NCI-H82 (cell line): ENCODE data around the gene SNX32.
"Not testable (repeated sequence)": the region's sequence is repeated elsewhere in the genome, so short reads cannot be mapped to it uniquely, and the experiment has no call there.

Experiments
- DNase-seq: peaks from one replicate; lab custom pipeline; 2025; lab: John Stamatoyannopoulos, UW

Gene SNX32

DNA sequence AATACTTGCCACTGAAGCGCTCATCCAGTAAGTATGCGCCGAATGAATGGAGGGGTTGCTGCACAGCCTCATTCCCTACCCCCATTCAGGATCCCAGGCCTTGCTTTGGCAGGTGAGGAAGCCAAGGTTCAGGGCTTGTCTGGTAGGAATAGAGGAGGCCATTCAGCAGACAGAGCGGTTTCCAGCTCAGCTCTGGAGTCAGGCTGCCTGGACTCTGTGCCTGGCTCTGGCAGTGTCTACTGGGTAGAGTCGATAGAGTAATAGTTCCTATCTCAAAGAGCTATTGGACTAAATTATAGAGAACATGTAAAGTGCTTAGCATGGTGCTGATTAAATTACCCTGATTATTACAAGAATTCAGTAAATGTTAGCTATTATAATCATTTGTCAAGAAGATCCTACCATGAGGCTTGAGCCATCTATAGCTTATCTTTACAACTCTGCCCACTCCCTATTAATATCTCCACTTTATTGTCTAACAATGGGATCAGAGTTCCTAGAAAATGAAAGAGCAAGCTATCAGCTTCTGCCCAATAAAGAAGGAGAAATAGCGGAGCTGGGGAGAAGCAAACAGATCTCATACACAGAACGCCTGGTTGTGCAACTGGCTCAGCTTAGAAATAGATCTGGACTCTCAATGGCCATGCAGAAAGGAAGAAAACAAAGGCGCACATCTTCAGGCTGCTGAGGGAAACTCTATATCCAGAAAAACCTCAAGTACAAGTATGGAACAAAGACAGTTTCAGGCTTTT lies 6.6 kb upstream of the SNX32 start:
- no peak for DNase-seq

GRCh38 chr11:65829459-65829858 lies 4.3 kb upstream of the SNX32 start:
- no peak for DNase-seq

GRCh38 chr11:65832231-65832630 lies 1.5 kb upstream of the SNX32 start:
- DNase-seq: not testable (repeated sequence)

DNA sequence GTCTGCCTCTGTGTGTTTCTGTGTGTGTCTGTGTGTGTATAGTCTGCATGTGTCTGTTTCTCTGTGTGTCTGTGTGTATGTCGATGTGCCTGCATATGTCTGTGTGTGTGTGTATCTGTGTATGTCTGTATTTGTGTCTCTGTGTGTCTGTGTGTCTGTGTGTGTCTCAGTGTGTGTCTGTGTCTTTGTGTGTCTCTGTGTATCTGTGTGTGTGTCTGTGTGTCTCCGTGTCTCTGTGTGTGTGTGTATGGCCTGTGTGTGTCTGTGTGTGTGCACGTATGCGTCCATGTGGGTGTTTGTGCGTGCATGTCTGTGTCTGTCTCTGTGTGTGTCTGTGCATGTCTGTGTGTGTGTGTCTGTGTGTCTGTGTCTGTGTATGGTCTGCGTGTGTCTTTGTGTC lies 439 bp downstream of the SNX32 start:
- DNase-seq: no peak

DNA sequence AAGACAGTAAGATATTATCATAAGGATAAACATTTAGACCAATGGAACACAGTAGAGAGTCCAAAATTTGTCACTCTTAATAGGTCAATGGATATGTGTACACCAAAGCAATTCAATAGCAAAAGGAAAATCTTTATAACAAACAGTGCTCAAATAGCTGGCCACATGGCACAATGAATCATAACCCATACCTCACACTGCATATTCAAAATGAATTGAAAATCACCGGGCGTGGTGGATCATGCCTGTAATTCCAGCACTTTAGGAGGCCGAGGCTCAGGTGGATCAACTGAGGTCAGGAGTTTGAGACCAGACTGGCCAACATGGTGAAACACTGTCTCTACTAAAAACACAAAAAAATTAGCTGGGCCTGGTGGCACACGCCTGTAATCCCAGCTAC lies 8.4 kb downstream of the SNX32 start:
- DNase-seq: no peak

- no peak for DNase-seq
These were observed 10.0 kb downstream of the SNX32 start for GRCh38 chr11:65843811-65844210.

- no peak for DNase-seq
These were observed 10.6 kb downstream of the SNX32 start for GRCh38 chr11:65844231-65844872.

DNA sequence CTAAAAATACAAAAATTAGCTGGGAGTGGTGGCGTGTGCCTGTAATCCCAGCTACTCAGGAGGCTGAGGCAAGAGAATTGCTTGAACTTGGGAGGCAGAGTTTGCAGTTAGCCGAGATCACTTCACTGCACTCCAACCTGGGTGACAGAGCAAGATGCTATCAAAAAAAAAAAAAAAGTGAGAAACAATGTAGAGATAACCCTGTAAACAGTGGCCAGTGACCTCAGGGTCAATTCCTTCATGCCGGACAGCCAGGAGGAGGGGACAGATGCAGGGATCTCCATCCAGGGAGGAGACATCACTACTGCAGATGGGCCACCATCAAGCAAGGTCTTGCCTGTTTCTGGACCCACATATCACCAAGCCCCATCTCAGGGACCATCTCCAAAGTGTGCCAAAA lies 14.0 kb downstream of the SNX32 start:
- no peak for DNase-seq

DNA sequence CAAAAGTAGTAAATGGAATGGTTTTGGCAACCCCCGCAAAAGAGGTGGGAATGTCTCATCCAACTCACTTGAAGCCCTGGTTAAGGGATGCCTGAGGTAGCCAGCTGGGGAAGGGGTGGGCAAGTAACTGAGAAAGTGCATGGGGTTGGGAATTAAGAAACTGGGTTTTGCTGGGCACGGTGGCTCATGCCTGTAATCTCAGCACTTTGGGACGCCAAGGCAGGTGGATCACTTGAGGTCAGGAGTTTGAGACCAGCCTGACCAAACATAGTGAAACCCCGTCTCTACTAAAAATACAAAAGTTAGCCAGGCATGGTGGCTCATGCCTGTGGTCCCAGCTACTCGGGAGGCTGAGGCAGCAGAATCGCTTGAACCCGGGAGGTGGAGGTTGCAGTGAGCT lies 14.9 kb downstream of the SNX32 start:
- DNase-seq: not testable (repeated sequence)

GRCh38 chr11:65849366-65849765 lies 15.6 kb downstream of the SNX32 start:
- DNase-seq: no peak

DNA sequence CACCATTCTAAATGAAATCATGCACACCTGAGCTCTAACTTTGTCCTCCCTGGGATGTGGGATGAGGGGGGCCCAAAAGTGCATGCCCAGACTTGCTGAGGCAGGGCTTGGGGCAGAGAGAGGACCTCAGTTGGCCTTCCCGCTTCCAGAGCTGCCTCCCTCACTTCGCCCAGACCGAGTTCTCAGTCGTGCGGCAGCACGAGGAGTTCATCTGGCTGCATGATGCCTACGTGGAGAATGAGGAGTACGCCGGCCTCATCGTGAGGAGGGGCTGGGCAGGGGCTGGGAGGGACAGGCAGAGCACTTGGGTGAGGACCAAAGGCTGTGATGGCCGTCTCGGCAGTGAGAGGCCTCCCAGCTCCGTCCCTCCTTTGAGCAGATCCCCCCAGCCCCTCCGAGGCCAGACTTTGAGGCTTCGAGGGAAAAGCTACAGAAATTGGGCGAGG lies 16.0 kb downstream of the SNX32 start:
- DNase-seq: no peak

DNA sequence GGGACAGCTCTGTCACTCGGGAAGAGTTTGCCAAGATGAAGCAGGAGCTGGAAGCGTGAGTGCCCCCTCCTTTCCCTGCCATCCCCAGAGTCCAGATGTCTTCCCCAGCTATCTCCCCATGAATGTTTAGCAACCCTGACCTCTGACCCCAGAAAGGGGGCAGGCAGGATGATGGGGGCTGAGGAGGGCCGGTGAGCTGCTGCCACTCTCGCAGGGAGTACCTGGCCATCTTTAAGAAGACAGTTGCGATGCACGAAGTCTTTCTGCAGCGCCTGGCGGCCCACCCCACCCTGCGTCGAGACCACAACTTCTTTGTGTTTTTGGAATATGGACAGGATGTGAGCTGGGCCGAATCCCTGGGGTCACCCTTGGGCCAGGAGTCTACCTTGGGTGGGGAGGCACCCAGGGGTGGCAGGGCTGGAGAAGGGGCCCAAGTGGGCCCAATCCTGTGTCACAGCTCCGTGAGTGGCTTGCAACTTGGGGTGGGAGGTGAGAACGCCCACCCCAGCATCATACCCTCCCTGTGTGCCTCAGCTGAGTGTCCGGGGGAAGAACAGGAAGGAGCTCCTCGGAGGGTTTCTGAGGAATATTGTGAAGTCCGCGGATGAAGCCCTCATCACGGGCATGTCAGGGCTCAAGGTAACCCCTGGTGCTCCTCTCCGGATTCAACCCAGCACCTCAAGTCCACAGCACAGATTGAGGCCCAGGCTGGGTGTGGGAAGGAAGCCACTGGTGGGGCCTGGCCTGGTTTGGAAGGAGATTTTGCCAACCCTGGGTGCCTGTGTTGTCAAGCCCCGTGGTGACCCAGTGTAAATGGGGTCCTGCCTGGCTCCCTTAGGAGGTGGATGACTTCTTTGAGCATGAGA lies 16.7 kb downstream of the SNX32 start:
- no peak for DNase-seq

GRCh38 chr11:65851083-65851579 lies 17.4 kb downstream of the SNX32 start:
- DNase-seq: peak; percentile 78

DNA sequence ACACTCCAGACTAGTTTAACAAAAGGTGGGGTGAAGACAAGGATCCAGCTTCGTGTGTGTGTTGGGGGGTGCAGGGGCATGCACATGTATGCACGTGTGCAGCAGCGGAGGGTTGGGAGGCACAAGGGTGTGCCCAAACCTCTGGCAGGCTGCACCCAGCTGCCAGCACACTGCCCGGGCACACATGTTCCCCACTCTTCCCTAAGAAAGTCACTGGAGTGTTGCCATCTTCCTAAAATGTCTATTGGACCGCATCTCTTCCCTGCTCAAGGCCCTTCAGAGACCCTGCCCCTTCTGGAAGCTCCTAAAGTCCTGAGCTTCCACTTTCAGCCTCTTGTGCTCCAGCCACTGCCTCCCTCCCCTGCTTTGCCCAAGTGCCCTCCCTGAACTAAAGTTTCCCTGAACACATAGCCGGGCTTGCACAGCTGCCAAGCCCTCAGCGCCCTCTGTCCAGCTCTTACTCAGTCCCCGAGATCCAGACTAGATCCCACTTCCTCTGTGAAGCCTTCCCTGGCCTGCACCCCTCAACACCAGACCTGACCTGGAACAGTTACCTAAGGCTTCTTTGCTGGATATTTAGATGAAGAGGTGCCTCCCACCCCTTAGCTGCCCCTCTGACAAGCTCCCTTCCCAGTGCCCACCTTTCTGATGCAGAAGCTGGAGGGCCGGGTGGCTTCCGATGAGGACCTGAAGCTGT lies 18.2 kb downstream of the SNX32 start:
- DNase-seq: no peak

DNA sequence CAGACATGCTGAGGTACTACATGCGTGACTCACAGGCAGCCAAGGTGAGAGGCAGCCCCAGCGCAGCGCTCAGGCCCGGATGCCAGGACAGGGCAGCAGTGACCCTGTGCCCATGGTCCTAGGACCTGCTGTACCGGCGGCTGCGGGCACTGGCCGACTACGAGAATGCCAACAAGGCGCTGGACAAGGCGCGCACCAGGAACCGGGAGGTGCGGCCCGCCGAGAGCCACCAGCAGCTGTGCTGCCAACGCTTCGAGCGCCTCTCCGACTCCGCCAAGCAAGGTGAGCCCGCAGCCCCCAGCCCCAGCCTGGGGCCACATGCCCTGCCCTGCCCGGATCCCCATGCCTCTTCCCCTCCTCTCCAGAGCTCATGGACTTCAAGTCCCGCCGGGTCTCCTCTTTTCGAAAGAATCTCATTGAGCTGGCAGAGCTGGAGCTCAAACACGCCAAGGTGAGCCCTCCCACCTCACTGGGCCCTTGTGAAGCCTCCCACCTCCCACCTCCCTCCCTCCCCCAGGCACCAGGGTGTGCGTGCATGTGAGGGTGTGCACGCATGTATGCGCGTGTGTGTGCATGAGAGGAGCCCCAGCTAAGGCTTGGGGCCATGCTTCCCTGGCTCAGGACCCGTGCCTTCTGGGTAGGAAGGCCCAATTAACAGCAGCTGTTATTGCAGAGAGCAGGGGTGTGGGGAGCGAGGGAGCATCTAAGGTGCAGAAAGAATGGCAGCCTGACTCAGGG lies 18.9 kb downstream of the SNX32 start:
- DNase-seq: no peak

- DNase-seq: peak; percentile 30
These were observed 19.6 kb downstream of the SNX32 start for GRCh38 chr11:65853246-65853979.

- no peak for DNase-seq
These were observed 20.4 kb downstream of the SNX32 start for GRCh38 chr11:65854161-65854592.

DNA sequence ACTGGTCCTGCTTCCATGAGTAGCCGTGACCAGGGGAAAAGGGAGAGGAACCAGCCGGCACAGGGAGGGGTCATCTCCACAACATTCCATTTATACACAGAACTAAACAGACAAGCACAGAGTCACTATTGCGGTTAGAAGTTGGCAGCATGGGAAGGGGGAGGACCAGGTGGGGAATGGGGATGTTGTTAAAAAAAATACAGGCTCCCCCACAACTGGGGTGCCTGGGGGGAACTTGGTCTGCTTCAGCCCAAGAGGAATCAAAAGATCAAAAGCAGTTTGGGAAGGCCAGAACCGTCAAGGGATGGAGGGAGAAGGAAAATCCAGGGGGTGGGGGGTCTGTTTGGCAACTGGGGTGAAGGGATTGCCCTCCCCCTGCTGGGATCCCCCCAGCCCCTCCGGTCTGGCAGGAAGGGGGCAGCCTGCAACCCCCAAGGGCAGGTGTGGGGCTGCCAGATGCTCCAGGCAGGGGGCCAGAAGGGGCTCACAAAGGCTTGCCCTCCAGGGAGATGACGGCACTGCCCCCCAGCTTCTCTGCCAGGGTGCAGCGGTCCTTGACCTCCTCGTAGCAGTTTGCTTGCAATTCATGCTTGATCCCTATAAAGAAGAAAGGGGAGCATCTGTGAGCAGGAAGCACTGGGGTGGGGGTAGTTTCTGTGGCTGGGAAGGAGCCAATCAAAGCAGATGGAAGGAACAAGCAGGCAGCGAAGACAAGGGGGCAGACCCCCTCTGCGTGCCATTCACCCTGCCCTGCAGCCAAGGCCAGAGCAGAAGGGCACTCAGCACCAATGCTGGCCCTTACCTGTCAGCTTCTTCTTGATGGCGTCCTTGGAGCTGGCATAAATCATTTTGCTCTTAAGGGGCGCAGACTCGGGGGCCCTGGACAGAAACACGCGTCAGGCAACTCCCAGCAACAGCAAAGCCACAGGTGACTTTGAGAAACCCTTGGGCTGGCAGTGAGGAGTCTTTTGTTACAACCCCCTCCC lies 21.4 kb downstream of the SNX32 start:
- no peak for DNase-seq

- no peak for DNase-seq
These were observed 22.2 kb downstream of the SNX32 start for GRCh38 chr11:65855927-65856363.
